Measurements from ENCODE around the gene SPART. TPM values are rescaled to one million over a fixed set of nuclear protein-coding genes. Genes with fewer than 3 reads are reported as not detected.

The SPART gene
- polyA plus RNA-seq, 2 of the 4 experiments (the other 2 are of a cell fraction) = 33.9 to 37.0 TPM

DNA sequence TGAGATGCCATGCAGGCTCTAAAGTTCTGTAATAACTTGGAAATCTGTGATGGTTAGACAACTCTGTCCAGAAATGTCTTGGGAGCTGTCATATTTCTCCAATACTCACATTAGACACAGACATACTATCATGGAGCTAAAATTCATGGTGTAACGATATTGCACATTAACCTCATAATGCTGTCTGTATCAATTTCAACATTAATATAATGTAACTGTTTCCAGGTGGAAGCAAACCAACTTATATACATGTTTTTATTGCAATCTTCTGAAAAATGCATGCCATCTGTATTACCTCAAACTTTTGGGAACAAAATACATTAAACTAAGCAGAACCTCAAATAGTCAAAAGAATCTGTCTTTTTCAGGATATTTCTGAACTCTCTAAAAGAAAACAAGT is 14.7 kb upstream of the SPART start (continued):
- TF ChIP-seq, protein P1, sequence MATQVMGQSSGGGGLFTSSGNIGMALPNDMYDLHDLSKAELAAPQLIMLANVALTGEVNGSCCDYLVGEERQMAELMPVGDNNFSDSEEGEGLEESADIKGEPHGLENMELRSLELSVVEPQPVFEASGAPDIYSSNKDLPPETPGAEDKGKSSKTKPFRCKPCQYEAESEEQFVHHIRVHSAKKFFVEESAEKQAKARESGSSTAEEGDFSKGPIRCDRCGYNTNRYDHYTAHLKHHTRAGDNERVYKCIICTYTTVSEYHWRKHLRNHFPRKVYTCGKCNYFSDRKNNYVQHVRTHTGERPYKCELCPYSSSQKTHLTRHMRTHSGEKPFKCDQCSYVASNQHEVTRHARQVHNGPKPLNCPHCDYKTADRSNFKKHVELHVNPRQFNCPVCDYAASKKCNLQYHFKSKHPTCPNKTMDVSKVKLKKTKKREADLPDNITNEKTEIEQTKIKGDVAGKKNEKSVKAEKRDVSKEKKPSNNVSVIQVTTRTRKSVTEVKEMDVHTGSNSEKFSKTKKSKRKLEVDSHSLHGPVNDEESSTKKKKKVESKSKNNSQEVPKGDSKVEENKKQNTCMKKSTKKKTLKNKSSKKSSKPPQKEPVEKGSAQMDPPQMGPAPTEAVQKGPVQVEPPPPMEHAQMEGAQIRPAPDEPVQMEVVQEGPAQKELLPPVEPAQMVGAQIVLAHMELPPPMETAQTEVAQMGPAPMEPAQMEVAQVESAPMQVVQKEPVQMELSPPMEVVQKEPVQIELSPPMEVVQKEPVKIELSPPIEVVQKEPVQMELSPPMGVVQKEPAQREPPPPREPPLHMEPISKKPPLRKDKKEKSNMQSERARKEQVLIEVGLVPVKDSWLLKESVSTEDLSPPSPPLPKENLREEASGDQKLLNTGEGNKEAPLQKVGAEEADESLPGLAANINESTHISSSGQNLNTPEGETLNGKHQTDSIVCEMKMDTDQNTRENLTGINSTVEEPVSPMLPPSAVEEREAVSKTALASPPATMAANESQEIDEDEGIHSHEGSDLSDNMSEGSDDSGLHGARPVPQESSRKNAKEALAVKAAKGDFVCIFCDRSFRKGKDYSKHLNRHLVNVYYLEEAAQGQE (IDR thresholded peaks at IDR 0.05) = no peak

DNA sequence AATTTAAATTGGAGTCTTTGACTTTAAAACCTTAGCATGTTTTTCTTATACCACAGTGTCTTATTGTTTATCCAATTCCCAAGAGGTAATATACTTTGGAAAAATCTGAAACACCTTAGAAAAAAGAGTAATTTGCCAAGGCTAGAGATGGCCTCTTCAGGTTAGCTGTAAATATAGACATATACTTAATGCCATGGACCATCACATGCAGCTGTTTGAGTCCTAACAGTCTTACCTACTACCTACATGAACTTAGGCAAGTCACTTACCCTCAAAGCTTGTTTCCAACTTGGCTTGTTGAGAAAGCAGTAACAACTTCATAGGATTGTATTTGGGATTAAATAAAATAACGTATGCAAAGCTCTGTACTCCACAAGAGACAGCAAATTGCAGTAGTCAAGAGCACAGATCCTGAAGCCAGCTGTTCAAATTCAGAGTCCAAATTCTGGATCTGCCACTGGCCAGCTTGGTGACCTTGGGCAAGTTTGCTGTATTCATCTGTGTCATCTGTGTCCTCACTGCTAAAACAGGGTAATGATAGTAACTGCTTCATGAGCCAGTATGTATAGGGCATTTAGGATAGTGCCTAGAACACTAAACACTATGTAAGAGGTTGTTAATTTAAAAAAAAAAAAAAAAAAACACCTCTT is 13.2 kb upstream of the SPART start:
- TF ChIP-seq EP300 (IDR thresholded peaks at IDR 0.05) (no peak), EHF (CRISPR knock-in tag; IDR thresholded peaks at IDR 0.05) (no peak), CHD2 (IDR thresholded peaks at IDR 0.05; ENCODE audit: low read length, partially characterized antibody) (no peak), RCOR1 (IDR thresholded peaks at IDR 0.05; ENCODE audit: low read depth, low read length) (no peak), ESRRA (IDR thresholded peaks at IDR 0.05; ENCODE audit: borderline replicate concordance, low read length) (no peak), CBX8 (IDR thresholded peaks at IDR 0.05) (no peak), RNF2 (IDR thresholded peaks at IDR 0.05; ENCODE audit: borderline replicate concordance, low read depth) (no peak), HEYL (CRISPR knock-in tag; IDR thresholded peaks at IDR 0.05) (no peak), KDM5A (IDR thresholded peaks at IDR 0.05) (no peak), ZSCAN20 (CRISPR knock-in tag; IDR thresholded peaks at IDR 0.05) (no peak)
- TF ChIP-seq, protein P2, sequence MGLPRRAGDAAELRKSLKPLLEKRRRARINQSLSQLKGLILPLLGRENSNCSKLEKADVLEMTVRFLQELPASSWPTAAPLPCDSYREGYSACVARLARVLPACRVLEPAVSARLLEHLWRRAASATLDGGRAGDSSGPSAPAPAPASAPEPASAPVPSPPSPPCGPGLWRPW (IDR thresholded peaks at IDR 0.05) = no peak
- TF ChIP-seq, protein P3, sequence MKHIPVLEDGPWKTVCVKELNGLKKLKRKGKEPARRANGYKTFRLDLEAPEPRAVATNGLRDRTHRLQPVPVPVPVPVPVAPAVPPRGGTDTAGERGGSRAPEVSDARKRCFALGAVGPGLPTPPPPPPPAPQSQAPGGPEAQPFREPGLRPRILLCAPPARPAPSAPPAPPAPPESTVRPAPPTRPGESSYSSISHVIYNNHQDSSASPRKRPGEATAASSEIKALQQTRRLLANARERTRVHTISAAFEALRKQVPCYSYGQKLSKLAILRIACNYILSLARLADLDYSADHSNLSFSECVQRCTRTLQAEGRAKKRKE (CRISPR knock-in tag; IDR thresholded peaks at IDR 0.05; ENCODE audit: low read depth) = no peak
- TF ChIP-seq, protein P4, sequence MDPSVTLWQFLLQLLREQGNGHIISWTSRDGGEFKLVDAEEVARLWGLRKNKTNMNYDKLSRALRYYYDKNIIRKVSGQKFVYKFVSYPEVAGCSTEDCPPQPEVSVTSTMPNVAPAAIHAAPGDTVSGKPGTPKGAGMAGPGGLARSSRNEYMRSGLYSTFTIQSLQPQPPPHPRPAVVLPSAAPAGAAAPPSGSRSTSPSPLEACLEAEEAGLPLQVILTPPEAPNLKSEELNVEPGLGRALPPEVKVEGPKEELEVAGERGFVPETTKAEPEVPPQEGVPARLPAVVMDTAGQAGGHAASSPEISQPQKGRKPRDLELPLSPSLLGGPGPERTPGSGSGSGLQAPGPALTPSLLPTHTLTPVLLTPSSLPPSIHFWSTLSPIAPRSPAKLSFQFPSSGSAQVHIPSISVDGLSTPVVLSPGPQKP (IDR thresholded peaks at IDR 0.05; ENCODE audit: low read depth, low read length) = no peak
- ChIA-PET CTCF (interaction anchor here (1.1 kb wide), 1 partner anchor 10 kb away, joined by 3 read pairs; no protein-coding TSS in a partner anchor), POLR2A (no interaction called here)
- WGBS (ENCODE audit: missing lambda C conversion rate) = 0% methylated on average over 1 of the region's 1 CpG
- no peak for DNase-seq (ENCODE audit: low read depth in 1 of 2, low spot score in 1 of 2)
- Histone ChIP-seq H3K4me2 (no peak overlapping the region), H3K4me3 (no peak overlapping the region), H3K9me3 (no peaks in the 10 kb centered on the region), H3K27ac (no peak overlapping the region), H3K4me1 (no peaks in the 10 kb centered on the region)
- ATAC-seq = no peak
- no peak for FAIRE-seq

DNA sequence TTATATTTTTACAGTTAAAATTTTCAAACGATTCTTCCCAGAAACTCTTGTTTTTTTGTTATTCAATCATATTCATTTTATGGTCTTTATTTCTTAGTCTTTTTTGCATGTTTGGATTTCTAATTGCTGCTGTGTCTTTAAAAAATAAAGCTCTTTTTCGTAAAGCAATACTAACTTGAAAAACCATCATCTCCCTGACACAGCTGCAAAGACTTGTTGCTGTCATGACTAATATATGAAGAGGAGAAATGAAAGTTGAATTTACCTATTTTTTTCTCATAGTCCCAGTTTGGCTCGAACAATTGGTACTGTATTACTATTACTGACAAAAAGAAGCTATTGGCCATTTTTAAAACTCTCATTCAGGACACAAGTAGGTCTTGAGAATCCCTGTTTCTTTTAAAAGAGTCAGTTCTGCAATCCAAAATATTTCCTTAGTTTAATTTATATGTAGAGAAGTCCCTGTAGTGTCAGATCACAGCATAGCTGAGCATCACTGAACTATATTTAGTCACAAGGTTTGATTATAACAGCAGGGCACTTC is 12.1 kb upstream of the SPART start:
- no peaks in the 10 kb centered on the region for H3K4me1 ChIP-seq
- no peak for TF ChIP-seq FOXS1 (CRISPR knock-in tag; IDR thresholded peaks at IDR 0.05)
- TF ChIP-seq, protein P2 (IDR thresholded peaks at IDR 0.05) = no peak
- no peak overlapping the region for H3K4me2 ChIP-seq
- ATAC-seq = no peak
- H3K4me3 ChIP-seq = no peak overlapping the region
- ChIA-PET CTCF (no interaction called here), POLR2A (no interaction called here)
- no peak overlapping the region for H3K27ac ChIP-seq
- FAIRE-seq = no peak
- DNase-seq (ENCODE audit: low read depth in 1 of 2, low spot score in 1 of 2) = no peak
- 49% methylated on average over 3 of the region's 3 CpGs for WGBS (ENCODE audit: missing lambda C conversion rate)
- no peaks in the 10 kb centered on the region for H3K9me3 ChIP-seq
